Activated B cell treated with CpG ODN at 0.5 μM for 24 hours (primary cell): ENCODE results near the gene PPP6C. TPM values are rescaled to one million over a fixed set of nuclear protein-coding genes. Genes with fewer than 3 reads are reported as not detected.
A peak's percentile ranks its signal among the peaks of the same experiment; 100 is the strongest.
"Not testable (repeated sequence)": the region's sequence is repeated elsewhere in the genome, so short reads cannot be mapped to it uniquely, and the experiment has no call there.

Source experiments
- ATAC-seq: fragments of 200-7000 bp; cut with Tn5 transposase; one replicate; pipeline ENCODE4 v1.10.0; 2021; ENCODE audit warnings: low read depth, mild to moderate bottlenecking, moderate library complexity
- CTCF ChIA-PET: fragments of 350-600 bp; sonication (Branson Sonifier 250); formaldehyde crosslinking; loops from one replicate; lab custom pipeline; 2021; ENCODE audit warnings: antibody characterized with exemption; lab: Charles Lee
- POLR2A ChIA-PET: fragments of 350-600 bp; sonication (Branson Sonifier 250); formaldehyde crosslinking; loops from one replicate; lab custom pipeline; 2021; ENCODE audit warnings: antibody characterized with exemption; lab: Charles Lee
- DNase-seq: peaks from one replicate; pipeline ENCODE4 v3.0.0; 2022
- H3K27ac Mint-ChIP-seq: one replicate; pipeline ENCODE4 v1.8.0; 2020; ENCODE audit warnings: mixed read lengths
- H3K27me3 Mint-ChIP-seq: one replicate; pipeline ENCODE4 v1.8.0; 2021; ENCODE audit warnings: mixed read lengths
- H3K36me3 Mint-ChIP-seq: one replicate; pipeline ENCODE4 v1.8.0; 2021; ENCODE audit warnings: low read depth, mixed read lengths
- H3K4me1 Mint-ChIP-seq: one replicate; pipeline ENCODE4 v1.8.0; 2021; ENCODE audit warnings: mixed read lengths
- H3K4me3 Mint-ChIP-seq: one replicate; pipeline ENCODE4 v1.8.0; 2020; ENCODE audit warnings: mild to moderate bottlenecking, mixed read lengths
- H3K9me3 Mint-ChIP-seq: one replicate; pipeline ENCODE4 v1.8.0; 2020; ENCODE audit warnings: mixed read lengths
- CTCF ChIP-seq: fragments of 200-600 bp; IDR thresholded peaks from one replicate; pipeline ENCODE4 v1.8.0; 2022; ENCODE audit warnings: antibody characterized with exemption, mild to moderate bottlenecking
- intact Hi-C: fragments of 100-400 bp; cut with micrococcal nuclease; formaldehyde crosslinking; loops from one replicate; pipeline ENCODE4 v1.15.1; 2024
- total RNA-seq: library from RNA; stranded (reverse); gene quantifications from 2 replicates; pipeline ENCODE4 v1.2.3, GENCODE V29; 2022

Gene PPP6C
- total RNA-seq = 41.2 and 47.0 TPM in 2 replicates

GRCh38 chr9:125189361-125190289 lies at the start of gene PPP6C:
Gene PPP6C (minus strand): TSS chr9:125189803. CDS start chr9:125189718, 85 bp downstream.
- intact Hi-C loops = loop anchor here (1.0 to 5.0 kb wide), 8 partner anchors 11 to 419 kb away; partner anchors contain the start of genes ARPC5L, GAPVD1, GOLGA1 and HSPA5
- DNase-seq = peak; percentile 93
- peaks cover 44% of the 10 kb centered on the region for H3K4me1 Mint-ChIP-seq
- TF ChIP-seq CTCF = no peak
- H3K9me3 Mint-ChIP-seq = no peaks in the 10 kb centered on the region
- ATAC-seq = peak; percentile 98
- POLR2A ChIA-PET = interaction anchor here (0.6 to 4.5 kb wide), 4 partner anchors 10 to 297 kb away, joined by 3 to 36 read pairs (median 14); partner anchors contain the start of genes HSPA5 and RABEPK
- peak within 1 kb of the TSS; percentile 97 for H3K4me3 Mint-ChIP-seq
- no peaks in the 10 kb centered on the region for H3K27me3 Mint-ChIP-seq
- H3K36me3 Mint-ChIP-seq = peaks cover 13% of the 10 kb centered on the region
- CTCF ChIA-PET = no interaction called here
- H3K27ac Mint-ChIP-seq = peak within 1 kb of the TSS; percentile 91

DNA sequence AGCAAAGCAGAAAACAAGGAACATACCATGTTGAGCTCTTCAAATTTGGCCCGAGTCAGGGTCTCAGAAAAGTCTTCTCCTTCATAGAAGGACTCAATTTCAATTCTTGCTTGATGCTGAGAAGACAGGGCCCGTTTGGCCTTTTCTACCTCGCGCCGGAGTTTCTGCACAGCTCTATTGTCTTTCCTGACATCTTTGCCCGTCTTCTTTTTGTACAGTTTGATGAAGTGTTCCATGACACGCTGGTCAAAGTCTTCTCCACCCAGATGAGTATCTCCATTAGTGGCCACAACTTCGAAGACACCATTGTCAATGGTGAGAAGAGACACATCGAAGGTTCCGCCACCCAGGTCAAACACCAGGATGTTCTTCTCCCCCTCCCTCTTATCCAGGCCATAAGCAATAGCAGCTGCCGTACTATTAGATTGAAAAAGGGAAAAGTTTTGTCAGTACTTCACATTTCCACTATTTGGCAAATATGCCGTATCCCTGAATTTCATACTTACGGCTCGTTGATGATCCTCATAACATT lies 49.4 kb upstream of the PPP6C start:
- Mint-ChIP-seq H3K4me3 (peak overlapping the region; percentile 94), H3K36me3 (peaks cover 71% of the 10 kb centered on the region), H3K27me3 (no peaks in the 10 kb centered on the region), H3K27ac (peak overlapping the region; percentile 8), H3K9me3 (no peaks in the 10 kb centered on the region), H3K4me1 (peaks cover 65% of the 10 kb centered on the region)
- ChIA-PET POLR2A (no interaction called here), CTCF (no interaction called here)
- ATAC-seq (no peak), DNase-seq (no peak)
- intact Hi-C loops = no loop called here
- no peak for TF ChIP-seq CTCF

DNA sequence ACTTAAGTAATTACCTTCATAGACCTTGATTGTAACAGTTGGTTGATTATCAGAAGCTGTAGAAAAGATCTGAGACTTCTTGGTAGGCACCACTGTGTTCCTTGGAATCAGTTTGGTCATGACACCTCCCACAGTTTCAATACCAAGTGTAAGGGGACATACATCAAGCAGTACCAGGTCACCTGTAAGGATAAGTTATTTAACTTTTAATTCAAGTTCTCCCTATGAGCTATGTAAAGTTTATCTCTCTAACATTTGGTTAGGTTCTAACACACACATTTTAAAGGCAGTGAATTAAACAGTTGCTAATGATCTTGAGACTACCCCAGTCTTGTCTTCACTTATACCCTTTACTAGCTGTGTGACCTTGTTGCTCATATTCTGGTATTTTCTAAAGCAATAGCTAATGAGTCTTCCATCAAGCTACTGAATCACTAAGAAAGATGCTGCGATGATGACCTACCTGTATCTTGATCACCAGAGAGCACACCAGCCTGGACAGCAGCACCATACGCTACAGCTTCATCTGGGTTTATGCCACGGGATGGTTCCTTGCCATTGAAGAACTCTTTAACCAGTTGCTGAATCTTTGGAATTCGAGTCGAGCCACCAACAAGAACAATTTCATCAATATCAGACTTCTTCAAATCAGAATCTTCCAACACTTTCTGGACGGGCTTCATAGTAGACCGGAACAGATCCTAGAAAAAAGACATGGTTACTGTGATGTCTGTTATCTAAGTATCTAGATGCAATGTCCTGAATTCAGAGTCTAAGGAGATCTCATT lies 48.7 kb upstream of the PPP6C start:
- Mint-ChIP-seq H3K27ac (peak overlapping the region; percentile 67), H3K36me3 (peaks cover 78% of the 10 kb centered on the region), H3K9me3 (no peaks in the 10 kb centered on the region), H3K4me3 (peak overlapping the region; percentile 94), H3K4me1 (peaks cover 65% of the 10 kb centered on the region), H3K27me3 (no peaks in the 10 kb centered on the region)
- CTCF ChIA-PET = no interaction called here
- TF ChIP-seq CTCF = no peak
- DNase-seq (no peak), ATAC-seq (no peak)
- intact Hi-C loops = no loop called here
- POLR2A ChIA-PET = interaction anchor here (0.8 to 1.0 kb wide), 3 partner anchors 24 to 67 kb away, joined by 3 to 5 read pairs (median 3); no protein-coding TSS in a partner anchor

GRCh38 chr9:125236520-125237159 lies 47.0 kb upstream of the PPP6C start:
- DNase-seq, intact Hi-C loops, ATAC-seq, H3K9me3 Mint-ChIP-seq, H3K27me3 Mint-ChIP-seq, H3K27ac Mint-ChIP-seq: not testable (repeated sequence)
- Mint-ChIP-seq H3K4me1 (peaks cover 57% of the 10 kb centered on the region), H3K4me3 (peak overlapping the region; percentile 50), H3K36me3 (peaks cover 81% of the 10 kb centered on the region)
- ChIA-PET POLR2A (interaction anchor here (0.7 kb wide), 2 partner anchors 11 to 374 kb away, joined by 5 to 7 read pairs; no protein-coding TSS in a partner anchor), CTCF (interaction anchor here (0.6 kb wide), 1 partner anchor 574 kb away, joined by 7 read pairs; no protein-coding TSS in a partner anchor)
